SK-N-MC (cell line): ENCODE measurements around the gene SYCE1.
"Not testable (repeated sequence)": the region's sequence is repeated elsewhere in the genome, so short reads cannot be mapped to it uniquely, and the experiment has no call there.

Source experiments
- DNase-seq: peaks from one replicate; pipeline ENCODE4 v3.0.0-alpha.2; 2011; ENCODE audit warnings: low read depth, low spot score
- H3K27ac ChIP-seq: fragments of 200-600 bp; sonication (generic); 2 replicates; pipeline ENCODE4 v1.5.1; 2016; ENCODE audit warnings: mixed run types
- H3K36me3 ChIP-seq: fragments of 200-600 bp; sonication (generic); 2 replicates; pipeline ENCODE4 v1.6.1; 2017; ENCODE audit warnings: antibody characterized with exemption, low read length, mixed read lengths; ENCODE audit not compliant: insufficient read depth
- H3K4me3 ChIP-seq: fragments of 200-600 bp; sonication (generic); 2 replicates; pipeline ENCODE4 v1.5.1; 2016
- H3K9ac ChIP-seq: fragments of 200-600 bp; sonication (generic); 2 replicates; pipeline ENCODE4 v1.8.0; 2017; ENCODE audit warnings: mixed run types, mixed read lengths; ENCODE audit not compliant: insufficient read length
- H3K9me3 ChIP-seq: fragments of 200-600 bp; sonication (generic); 2 replicates; pipeline ENCODE4 v1.6.1; 2017; ENCODE audit warnings: low read depth, mild to moderate bottlenecking, antibody characterized with exemption, low read length, moderate library complexity, mixed read lengths
- EZH2 ChIP-seq: fragments of 200-600 bp; sonication (generic); IDR thresholded peaks from one replicate; pipeline ENCODE4 v1.6.1; 2017; ENCODE audit warnings: antibody characterized with exemption
- FOXP2 ChIP-seq: optimal IDR thresholded peaks from 2 replicates; pipeline ENCODE3; 2011; ENCODE audit warnings: mild to moderate bottlenecking, moderate library complexity; ENCODE audit not compliant: insufficient read depth; ENCODE audit errors: extremely low read length, control extremely low read depth
- POLR2AphosphoS5 ChIP-seq: IDR thresholded peaks from 2 replicates; pipeline ENCODE4 v1.6.1; 2012; ENCODE audit warnings: mild to moderate bottlenecking, low read depth, low read length, borderline replicate concordance

SYCE1 gene

DNA sequence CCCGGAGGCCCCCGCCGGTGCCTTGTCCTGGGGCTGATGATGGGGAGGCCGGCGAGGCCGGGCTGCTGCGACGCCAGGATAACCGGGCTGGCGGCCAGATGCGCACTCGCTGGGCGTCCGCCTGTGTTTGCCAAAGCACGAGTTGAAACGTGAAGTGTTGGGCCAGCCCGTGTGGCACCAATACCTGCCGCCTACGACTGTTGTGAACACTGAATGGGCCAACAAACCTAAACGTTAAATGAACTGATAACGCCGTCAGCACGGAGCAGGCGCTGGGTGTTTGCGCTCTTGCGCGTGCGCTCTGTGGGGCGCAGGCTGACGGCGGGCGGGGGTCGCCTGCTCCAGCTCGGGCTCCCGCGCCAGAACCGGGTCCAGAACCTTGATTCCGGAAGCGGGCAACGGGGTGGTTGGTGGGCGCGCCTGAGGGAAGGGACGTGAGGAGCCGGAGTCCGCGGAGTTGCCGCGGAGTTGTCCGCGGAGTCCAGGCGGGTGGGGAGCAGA is 37.6 kb downstream of the SYCE1 start:
- DNase-seq, result no peak
- TF ChIP-seq POLR2AphosphoS5, result no peak
- TF ChIP-seq FOXP2, result no peak
- TF ChIP-seq EZH2, result no peak
- H3K9me3 ChIP-seq, result no peaks in the 10 kb centered on the region
- no peak overlapping the region for H3K9ac ChIP-seq
- H3K36me3 ChIP-seq, result no peaks in the 10 kb centered on the region
- H3K27ac ChIP-seq, result no peak overlapping the region
- H3K4me3 ChIP-seq, result no peak overlapping the region

DNA sequence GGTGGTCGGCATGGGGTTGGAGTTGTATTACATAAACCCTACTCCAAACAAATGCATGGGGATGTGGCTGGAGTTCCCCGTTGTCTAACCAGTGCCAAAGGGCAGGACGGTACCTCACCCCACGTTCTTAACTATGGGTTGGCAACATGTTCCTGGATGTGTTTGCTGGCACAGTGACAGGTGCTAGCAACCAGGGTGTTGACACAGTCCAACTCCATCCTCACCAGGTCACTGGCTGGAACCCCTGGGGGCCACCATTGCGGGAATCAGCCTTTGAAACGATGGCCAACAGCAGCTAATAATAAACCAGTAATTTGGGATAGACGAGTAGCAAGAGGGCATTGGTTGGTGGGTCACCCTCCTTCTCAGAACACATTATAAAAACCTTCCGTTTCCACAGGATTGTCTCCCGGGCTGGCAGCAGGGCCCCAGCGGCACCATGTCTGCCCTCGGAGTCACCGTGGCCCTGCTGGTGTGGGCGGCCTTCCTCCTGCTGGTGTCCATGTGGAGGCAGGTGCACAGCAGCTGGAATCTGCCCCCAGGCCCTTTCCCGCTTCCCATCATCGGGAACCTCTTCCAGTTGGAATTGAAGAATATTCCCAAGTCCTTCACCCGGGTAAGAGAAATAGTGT is 38.3 kb downstream of the SYCE1 start, which contains the start of gene CYP2E1:
CYP2E1 (plus strand) TSS at position 407 of the 632 bp plus-strand sequence; CDS start at position 440, 33 bp downstream.
- no peak within 1 kb of the TSS for H3K9ac ChIP-seq
- TF ChIP-seq POLR2AphosphoS5, result no peak
- TF ChIP-seq EZH2, result no peak
- TF ChIP-seq FOXP2, result no peak
- DNase-seq, result no peak

DNA sequence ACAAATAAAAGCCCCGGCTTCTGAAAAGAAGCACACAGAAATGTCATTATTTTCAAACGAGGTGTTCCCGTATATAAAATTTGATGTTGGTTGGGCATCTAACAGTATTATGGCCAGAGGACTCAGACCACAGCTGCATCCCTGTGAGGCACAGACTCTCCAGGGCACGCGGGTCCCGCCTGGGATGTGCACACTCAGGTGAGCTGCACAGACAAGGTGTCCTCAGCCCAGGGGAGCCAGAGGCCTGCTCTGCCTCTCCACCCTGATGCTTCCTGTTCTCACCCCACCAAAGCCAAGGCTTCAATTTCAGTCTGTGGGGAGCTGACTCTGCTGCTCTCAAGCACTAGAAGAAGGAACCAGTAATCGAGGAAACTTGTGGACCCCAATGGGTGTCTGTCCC is 39.9 kb downstream of the SYCE1 start:
- Histone ChIP-seq H3K27ac (no peak overlapping the region), H3K9ac (no peak overlapping the region), H3K9me3 (no peaks in the 10 kb centered on the region), H3K36me3 (no peaks in the 10 kb centered on the region), H3K4me3 (no peak overlapping the region)
- TF ChIP-seq POLR2AphosphoS5, result no peak
- TF ChIP-seq EZH2, result no peak
- no peak for TF ChIP-seq FOXP2
- no peak for DNase-seq

More for the DNA sequence above, 38.3 kb downstream of the SYCE1 start, which contains the start of gene CYP2E1:
- Histone ChIP-seq H3K4me3 (no peak within 1 kb of the TSS), H3K36me3 (no peaks in the 10 kb centered on the region), H3K27ac (no peak within 1 kb of the TSS), H3K9me3 (no peaks in the 10 kb centered on the region)

- TF ChIP-seq EZH2 (no peak), POLR2AphosphoS5 (no peak), FOXP2 (no peak)
- no peak overlapping the region for H3K9ac ChIP-seq
- no peak overlapping the region for H3K4me3 ChIP-seq
- no peaks in the 10 kb centered on the region for H3K36me3 ChIP-seq
- H3K27ac ChIP-seq, result no peak overlapping the region
- no peak for DNase-seq
- H3K9me3 ChIP-seq, result no peaks in the 10 kb centered on the region
These were observed 41.7 kb downstream of the SYCE1 start for GRCh38 chr10:133523631-133524203.

- no peak overlapping the region for H3K27ac ChIP-seq
- TF ChIP-seq FOXP2 (no peak), POLR2AphosphoS5 (peak; percentile 19; the same call in 1 of the 2 replicates)
- H3K9ac ChIP-seq, result no peak overlapping the region
- DNase-seq, result no peak
- H3K9me3 ChIP-seq, result no peaks in the 10 kb centered on the region
- no peaks in the 10 kb centered on the region for H3K36me3 ChIP-seq
- H3K4me3 ChIP-seq, result peak overlapping the region; percentile 72
These were observed 45.1 kb downstream of the SYCE1 start for GRCh38 chr10:133520193-133520738.

DNA sequence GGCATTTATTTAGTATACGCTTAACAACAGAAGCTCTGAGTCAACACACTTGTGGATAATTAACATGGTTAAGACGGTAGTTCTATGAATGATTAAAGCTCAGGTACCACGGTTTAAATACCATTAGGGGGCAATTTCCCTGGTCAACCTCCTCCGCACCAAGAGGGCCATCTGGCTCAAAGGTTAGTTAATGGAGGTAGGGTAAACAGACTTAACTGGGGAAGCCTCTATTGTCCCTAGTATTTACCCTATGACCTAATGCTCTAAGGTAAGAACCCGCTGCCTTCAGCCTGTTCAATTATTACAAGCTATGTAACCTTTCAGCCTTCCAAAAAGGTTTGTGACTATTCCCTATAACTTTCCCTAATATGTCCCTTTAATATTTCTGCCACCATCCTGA is 46.9 kb downstream of the SYCE1 start:
- not testable (repeated sequence) for H3K36me3 ChIP-seq, H3K9ac ChIP-seq, DNase-seq, H3K9me3 ChIP-seq, H3K27ac ChIP-seq, H3K4me3 ChIP-seq

GRCh38 chr10:133516057-133516456 is 49.3 kb downstream of the SYCE1 start:
- no peak for DNase-seq
- Histone ChIP-seq H3K9me3 (no peaks in the 10 kb centered on the region), H3K9ac (no peak overlapping the region), H3K27ac (no peak overlapping the region), H3K36me3 (no peaks in the 10 kb centered on the region), H3K4me3 (no peak overlapping the region)
- TF ChIP-seq EZH2 (no peak), POLR2AphosphoS5 (no peak), FOXP2 (no peak)

- Histone ChIP-seq H3K36me3 (no peaks in the 10 kb centered on the region), H3K4me3 (no peak overlapping the region), H3K9me3 (no peaks in the 10 kb centered on the region), H3K9ac (no peak overlapping the region), H3K27ac (no peak overlapping the region)
- no peak for DNase-seq
- TF ChIP-seq EZH2 (no peak), FOXP2 (no peak), POLR2AphosphoS5 (no peak)
These were observed 49.9 kb downstream of the SYCE1 start for GRCh38 chr10:133515471-133515870.

GRCh38 chr10:133511907-133512528 is 53.4 kb downstream of the SYCE1 start:
- Histone ChIP-seq H3K27ac (no peak overlapping the region), H3K9me3 (no peaks in the 10 kb centered on the region), H3K9ac (no peak overlapping the region), H3K4me3 (no peak overlapping the region), H3K36me3 (no peaks in the 10 kb centered on the region)
- DNase-seq, result no peak
- TF ChIP-seq FOXP2 (no peak), EZH2 (no peak), POLR2AphosphoS5 (no peak)
